GM18498 (cell line): ENCODE measurements around the gene CHN2.

ENCODE experiments used
- ATAC-seq: cut with Tn5 transposase; IDR thresholded peaks from one replicate; pipeline ENCODE4 v1.9.1; 2021; ENCODE audit warnings: mild to moderate bottlenecking, moderate library complexity; ENCODE audit not compliant: unreplicated experiment

CHN2 gene

GRCh38 chr7:29328811-29329210 is 134.2 kb downstream of the CHN2 start:
- ATAC-seq = no peak

- ATAC-seq = no peak
Measured at GRCh38 chr7:29329686-29330085, 135.1 kb downstream of the CHN2 start.

DNA sequence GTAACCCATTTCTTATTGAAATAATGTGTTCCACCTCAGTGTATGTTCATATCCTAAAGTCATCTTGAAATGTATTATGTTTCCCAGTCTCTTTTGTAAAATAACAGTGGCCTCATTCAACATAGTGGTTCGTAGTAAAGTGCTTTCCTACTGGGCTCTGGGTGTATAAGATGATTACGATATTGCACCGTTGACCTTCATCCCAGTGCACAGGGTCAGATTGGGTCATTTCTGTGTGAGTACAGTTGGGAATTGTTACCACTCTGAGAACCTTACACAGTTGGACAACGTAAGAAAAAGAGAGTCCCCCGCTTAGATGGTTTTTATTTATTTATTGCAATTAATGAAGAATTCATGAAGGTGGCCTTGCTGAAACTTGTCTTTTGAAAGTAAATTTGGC is 135.6 kb downstream of the CHN2 start:
- ATAC-seq = no peak

- no peak for ATAC-seq
Measured at GRCh38 chr7:29331163-29331562, 136.6 kb downstream of the CHN2 start.

DNA sequence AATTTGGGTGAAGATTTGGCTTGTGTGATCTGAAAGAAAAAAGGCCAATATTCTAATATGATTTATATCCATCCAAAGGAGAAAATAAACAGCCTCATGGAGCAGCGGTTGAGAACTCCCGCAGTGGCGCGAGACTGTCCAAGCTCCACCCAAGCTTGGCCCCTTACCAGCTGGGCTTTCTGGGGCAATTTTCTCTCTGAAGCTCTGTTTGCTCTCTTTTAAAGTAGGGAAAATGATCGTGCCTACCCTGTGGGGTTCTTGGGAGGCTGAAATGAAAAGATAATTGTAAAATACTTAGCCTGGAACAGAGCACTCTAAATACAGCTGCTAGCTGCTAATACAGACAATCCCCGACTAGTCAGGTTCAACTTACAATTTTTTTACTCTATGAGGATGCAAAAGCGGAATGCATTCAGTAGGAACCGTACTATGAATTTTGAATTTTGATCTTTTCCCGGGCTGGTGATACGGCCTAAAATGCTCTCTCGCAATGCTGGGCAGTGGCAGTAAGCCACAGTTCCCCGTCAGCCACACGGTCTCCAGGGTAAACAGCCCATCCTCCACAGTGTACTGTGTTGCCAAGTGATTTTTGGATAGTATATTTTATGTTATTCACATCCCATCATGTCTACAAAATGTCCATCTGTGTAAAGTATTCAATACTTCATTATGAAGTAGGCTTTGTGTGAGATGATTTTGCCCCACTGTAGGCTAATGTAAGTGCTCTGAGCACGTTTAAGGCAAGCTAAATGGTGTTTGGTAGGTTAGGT is 137.7 kb downstream of the CHN2 start:
- ATAC-seq = no peak

DNA sequence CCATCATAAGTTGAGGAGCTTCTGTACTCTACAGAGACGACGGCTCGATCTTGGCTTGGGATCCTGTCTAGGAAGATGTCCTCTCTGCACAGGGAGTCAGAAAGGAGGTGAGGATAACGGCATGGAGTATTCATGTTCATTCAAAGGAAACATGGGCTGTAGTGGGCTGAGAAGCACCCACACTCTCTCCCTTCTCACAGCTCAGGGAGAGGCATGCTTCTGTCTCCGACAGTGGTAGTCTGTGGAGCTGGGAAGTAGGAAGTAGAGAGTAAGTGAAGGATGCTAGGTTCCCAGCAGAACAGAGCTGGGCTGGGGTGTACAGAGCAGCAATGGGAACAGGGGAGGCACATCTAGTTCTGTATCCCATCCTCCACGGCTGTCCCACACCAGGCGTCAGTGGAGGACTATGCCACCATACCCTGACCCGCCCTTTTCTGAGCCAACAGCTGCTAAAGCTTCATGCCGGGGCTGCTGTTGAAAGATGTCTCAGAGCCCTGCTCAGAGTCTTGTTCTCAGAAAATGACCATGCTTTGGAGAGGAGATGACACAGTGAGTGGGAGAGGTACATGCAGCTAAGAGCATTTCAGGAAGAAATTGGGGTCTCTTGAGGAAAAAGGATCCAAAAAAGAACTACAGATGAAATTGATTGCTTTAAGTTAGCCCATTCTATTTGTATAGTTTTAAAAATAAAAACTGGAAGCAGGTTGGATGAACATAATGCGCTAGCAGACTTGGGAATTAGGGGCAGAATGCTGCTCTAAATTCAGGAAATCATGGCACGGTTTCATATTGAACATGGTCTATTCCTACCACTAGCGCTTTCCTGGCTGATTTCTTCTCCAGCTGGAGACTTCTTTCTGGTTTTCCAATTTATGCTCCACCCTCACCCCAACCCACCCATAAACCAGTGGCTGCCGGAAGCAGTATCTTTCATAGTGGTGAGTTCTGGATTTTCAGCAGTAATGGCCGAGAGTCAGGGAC is 138.6 kb downstream of the CHN2 start:
- no peak for ATAC-seq

DNA sequence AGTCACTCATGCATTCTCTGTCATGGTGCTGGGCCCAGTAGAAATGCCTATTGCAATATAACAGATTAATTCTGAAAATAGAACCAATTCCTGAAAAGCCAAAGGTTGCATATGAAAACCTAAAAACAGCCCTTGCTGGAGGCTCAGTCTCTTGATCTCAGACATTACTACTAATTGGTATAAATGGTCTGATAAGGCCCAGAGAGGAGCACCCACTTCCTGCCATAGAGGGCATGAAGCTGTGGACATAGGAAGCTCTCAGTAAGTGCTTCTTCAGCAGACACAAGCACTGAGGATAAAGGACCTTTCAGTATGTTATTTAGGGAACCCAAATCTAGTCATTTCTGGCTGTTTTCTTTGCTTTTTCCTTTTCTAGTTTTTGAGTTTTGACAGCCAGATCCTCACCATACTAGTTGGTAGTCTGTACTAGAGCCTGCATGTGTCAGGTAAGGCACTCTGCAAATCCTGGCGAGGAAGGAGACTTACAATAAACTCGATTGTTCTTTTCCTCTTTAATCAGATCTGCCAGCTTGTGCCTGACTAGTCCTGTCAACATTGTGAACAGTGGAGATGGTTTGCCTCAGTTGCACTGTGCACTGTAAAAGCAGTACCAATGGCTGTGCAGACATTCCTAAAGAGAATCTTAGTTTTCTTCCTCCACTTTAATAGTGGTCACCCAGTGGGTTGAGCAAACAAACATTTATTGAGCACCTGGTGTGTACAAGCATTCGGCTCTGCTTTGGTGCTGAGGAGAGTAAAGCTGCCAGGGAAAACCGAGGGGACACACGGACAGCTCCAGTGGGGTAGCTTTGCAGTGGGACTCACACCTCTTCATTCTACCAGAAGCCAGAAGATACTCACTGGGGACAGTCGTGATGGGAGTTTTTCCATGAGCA is 140.9 kb downstream of the CHN2 start:
- no peak for ATAC-seq

DNA sequence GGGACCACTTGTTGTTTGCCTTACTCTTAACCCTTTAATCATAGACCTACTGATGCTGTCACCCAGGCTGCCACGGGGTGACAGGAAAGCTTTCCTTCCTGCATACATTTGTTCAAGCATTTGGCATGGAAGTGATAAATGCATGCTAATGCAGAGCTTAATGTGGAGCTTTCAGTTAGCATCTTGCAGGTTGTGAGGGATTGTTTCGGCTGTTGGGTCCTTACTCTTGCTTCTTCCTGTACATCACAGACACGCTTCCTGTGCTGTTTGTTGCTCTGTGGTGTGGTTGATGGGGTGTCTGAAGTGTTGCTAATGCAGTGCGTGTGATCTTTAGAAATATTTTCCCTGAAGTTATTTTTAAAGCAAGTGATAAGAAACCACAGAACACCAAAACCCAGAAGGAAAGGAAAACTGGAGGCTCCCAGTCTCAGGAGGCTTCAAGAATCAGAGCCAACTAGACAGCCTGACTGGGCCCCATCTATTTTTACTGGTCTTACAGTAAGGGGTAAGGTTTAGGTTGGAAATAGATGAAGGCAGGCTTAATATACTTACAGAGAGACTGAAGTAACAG is 143.1 kb downstream of the CHN2 start:
- ATAC-seq = no peak

- ATAC-seq = no peak
Measured at GRCh38 chr7:29340696-29341095, 146.1 kb downstream of the CHN2 start.

DNA sequence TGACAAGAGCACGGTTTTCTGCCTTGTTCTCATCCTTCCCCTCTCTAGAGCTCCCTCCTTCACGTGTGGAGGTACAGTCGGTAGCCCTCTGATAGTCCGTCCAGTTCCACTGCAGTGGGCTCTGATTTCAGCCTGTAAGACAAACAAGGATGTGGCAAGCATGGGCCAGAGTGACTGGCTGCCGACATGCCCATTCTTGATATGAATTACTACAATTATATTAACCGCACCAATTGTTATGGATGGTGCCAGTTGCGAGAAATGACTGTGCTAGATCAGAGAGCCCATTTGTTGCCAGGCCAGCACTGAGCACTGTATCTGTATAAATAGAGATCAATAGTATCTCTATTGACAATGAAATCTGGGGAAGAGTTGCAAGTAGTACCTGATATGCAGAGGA is 146.6 kb downstream of the CHN2 start:
- ATAC-seq = no peak

DNA sequence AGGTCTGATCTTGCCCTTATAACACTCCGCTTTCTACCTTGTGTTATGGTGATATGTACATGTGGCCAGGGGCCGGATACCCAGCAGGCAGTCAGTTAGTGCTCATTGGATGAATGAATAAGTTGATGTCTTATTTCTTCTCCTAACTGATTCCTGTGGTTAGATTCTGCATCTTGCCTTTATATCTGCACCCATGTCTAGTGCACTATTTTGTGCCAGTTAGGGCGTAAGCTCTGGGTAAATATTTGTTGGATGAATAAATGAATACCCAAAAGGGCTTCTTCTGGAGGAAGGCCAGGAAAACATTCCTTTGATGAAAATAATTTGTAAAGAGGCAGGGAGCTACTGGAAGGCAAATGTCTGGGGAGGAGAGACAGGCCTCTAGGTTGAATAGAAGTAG is 148.2 kb downstream of the CHN2 start:
- ATAC-seq = no peak

- ATAC-seq = no peak
Measured at GRCh38 chr7:29343399-29343798, 148.8 kb downstream of the CHN2 start.

DNA sequence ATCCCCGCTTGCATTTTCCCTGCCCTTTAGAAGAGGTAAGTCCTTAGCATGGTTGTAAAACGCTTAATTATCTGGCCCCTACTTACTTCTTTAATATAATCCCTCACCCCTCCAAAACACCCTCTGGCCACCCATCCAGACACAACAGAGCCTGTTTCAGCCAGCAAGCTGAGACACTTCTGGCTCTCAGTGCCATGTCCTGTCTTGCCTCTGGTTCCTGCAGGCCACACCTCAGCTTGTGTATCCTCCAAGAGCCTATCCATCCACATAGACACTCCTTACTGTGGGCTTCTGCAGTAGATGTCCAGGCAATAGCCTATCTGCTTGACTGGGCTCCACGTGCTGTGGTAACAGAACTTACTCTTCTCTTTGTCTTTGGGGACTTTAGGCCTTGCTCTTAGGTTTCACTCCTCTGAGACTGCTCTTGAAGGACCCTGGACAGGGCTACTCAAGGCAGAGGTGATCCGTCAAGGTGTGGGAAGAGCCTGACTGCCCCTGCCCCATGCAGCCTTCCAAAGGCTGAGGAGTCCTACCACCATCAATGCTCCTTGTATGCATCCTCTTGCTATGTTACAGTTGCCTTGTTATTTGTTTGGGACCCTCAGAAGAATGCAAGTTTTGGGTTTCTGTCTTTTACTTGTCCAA is 149.9 kb downstream of the CHN2 start:
- ATAC-seq = no peak

GRCh38 chr7:29345590-29345989 is 151.0 kb downstream of the CHN2 start:
- no peak for ATAC-seq

DNA sequence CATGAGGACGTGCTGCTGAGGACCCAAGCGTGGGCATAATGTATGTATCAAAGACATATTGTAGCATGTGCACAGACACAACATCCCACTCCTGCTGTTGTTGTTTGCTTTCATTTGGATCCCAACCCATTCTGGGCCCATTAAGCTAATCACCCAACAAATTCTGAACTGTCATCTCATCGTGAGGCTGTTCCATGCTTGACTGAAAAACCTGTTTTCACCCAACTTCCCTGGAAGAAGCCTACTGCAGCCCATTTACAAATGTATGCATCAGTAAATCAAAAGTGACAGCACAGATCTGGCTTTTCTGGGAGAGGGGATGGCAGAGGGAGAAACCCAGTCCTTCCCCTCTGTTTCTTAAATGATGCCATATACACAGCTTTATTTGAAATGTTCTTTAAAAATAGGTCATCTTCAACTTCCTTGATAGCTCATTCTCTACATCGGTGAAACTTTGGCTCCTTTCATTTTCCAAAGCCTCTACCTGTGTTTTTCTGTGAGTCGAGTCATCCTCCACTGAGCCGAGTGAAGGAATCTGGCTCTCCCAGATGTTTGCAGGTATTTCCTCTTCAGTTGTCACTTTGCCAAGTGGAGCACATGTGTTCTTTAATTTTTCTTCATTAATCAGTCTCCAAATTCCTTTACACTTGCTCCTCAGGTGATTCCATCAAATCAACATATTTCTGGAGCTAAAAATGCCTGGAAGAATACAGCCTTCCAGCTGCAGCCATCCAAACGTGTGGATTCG is 151.8 kb downstream of the CHN2 start:
- no peak for ATAC-seq

DNA sequence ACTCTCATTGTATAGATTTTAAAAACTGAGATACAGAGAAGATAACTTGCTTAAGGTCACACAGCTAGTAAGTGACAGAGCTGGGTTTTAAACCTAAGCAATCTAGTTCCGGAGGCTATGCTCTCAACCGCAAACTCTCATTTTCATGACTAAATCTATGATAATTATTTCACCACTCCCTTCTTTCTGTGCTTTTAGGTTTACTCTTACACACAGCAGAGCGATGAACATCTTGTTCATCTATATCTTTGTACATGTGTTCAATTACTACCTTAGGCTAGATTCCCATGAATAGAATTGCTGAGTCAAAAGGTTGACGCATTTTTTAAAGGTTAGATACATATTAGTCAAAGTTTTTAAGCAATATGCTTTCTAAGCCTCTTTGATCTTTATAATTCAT is 154.8 kb downstream of the CHN2 start:
- no peak for ATAC-seq

GRCh38 chr7:29350351-29350750 is 155.8 kb downstream of the CHN2 start:
- no peak for ATAC-seq

- no peak for ATAC-seq
Measured at GRCh38 chr7:29352041-29352440, 157.5 kb downstream of the CHN2 start.

DNA sequence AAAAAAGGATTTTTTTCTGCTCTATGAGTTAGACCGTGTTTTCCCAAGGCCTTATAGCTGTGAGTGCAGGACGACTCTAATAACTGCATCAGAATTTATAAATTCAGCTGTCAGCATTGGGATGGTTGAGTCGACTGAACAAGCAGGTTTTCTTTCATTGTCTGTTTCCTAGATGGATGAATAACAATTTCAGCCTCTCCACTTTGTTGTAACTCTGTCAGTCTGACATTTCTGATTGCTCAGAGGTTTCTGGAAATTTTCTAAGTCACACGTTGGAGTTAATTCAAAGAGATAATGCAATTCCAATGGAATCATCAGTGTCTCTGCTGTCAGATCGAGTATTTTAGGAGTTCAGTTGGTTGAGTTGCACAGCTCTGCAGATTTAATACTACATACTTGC is 159.2 kb downstream of the CHN2 start:
- ATAC-seq = no peak
